Measurements from ENCODE around the gene EARS2.

Gene EARS2

GRCh38 chr16:23580391-23580790 lies 23.2 kb upstream of the EARS2 start:
- no peaks in the 10 kb centered on the region for H3K9me3 ChIP-seq (ENCODE audit: low read length)
- H3K4me1 ChIP-seq (ENCODE audit: insufficient read depth, low read length, severe bottlenecking): no peaks in the 10 kb centered on the region
- H3K36me3 ChIP-seq (ENCODE audit: insufficient read depth, low read length): peaks cover 50% of the 10 kb centered on the region

GRCh38 chr16:23579371-23579770 lies 22.2 kb upstream of the EARS2 start:
- no peaks in the 10 kb centered on the region for H3K79me2 ChIP-seq (ENCODE audit: insufficient read depth, low read length)
- no peak overlapping the region for H2AFZ ChIP-seq (ENCODE audit: low read length)
- no peaks in the 10 kb centered on the region for H3F3A ChIP-seq (ENCODE audit: insufficient read depth, low read length)
- no peak overlapping the region for H3K4me3 ChIP-seq (ENCODE audit: low read depth, low read length, poor library complexity, severe bottlenecking)
- no peak overlapping the region for H3K27ac ChIP-seq (ENCODE audit: low read depth, low read length, poor library complexity, severe bottlenecking)
- H3K4me2 ChIP-seq (ENCODE audit: low read length): no peak overlapping the region
- H3K27me3 ChIP-seq (ENCODE audit: insufficient read depth, low read length): no peaks in the 10 kb centered on the region
- H3K36me3 ChIP-seq (ENCODE audit: insufficient read depth, low read length): peaks cover 44% of the 10 kb centered on the region
- H3K4me1 ChIP-seq (ENCODE audit: insufficient read depth, low read length, severe bottlenecking): no peaks in the 10 kb centered on the region
- H3K9me2 ChIP-seq (ENCODE audit: low read depth, low read length): no peaks in the 10 kb centered on the region
- TF ChIP-seq CTCF (IDR thresholded peaks at IDR 0.05; ENCODE audit: low read length) (no peak), EZH2 (IDR thresholded peaks at IDR 0.05; ENCODE audit: borderline replicate concordance, low read length) (no peak)
- no peak overlapping the region for H3K9ac ChIP-seq (ENCODE audit: low read length)
- H3K9me3 ChIP-seq (ENCODE audit: low read length): no peaks in the 10 kb centered on the region
- no peaks in the 10 kb centered on the region for H4K20me1 ChIP-seq (ENCODE audit: insufficient read depth, low read length)

More at GRCh38 chr16:23580391-23580790, 23.2 kb upstream of the EARS2 start:
- no peaks in the 10 kb centered on the region for H3K9me2 ChIP-seq (ENCODE audit: low read depth, low read length)
- H4K20me1 ChIP-seq (ENCODE audit: insufficient read depth, low read length): no peaks in the 10 kb centered on the region
- no peak overlapping the region for H2AFZ ChIP-seq (ENCODE audit: low read length)
- no peak overlapping the region for H3K27ac ChIP-seq (ENCODE audit: low read depth, low read length, poor library complexity, severe bottlenecking)
- no peaks in the 10 kb centered on the region for H3K79me2 ChIP-seq (ENCODE audit: insufficient read depth, low read length)
- H3K4me2 ChIP-seq (ENCODE audit: low read length): no peak overlapping the region
- H3K9ac ChIP-seq (ENCODE audit: low read length): no peak overlapping the region
- H3F3A ChIP-seq (ENCODE audit: insufficient read depth, low read length): no peaks in the 10 kb centered on the region
- H3K4me3 ChIP-seq (ENCODE audit: low read depth, low read length, poor library complexity, severe bottlenecking): no peak overlapping the region
- no peak for TF ChIP-seq CTCF (IDR thresholded peaks at IDR 0.05; ENCODE audit: low read length)
- no peak for TF ChIP-seq EZH2 (IDR thresholded peaks at IDR 0.05; ENCODE audit: borderline replicate concordance, low read length)
- no peaks in the 10 kb centered on the region for H3K27me3 ChIP-seq (ENCODE audit: insufficient read depth, low read length)

GRCh38 chr16:23578101-23578830 lies 21.1 kb upstream of the EARS2 start:
- Histone ChIP-seq H3K9me3 (ENCODE audit: low read length) (no peaks in the 10 kb centered on the region), H3F3A (ENCODE audit: insufficient read depth, low read length) (no peaks in the 10 kb centered on the region), H3K36me3 (ENCODE audit: insufficient read depth, low read length) (peaks cover 44% of the 10 kb centered on the region), H2AFZ (ENCODE audit: low read length) (no peak overlapping the region), H4K20me1 (ENCODE audit: insufficient read depth, low read length) (no peaks in the 10 kb centered on the region), H3K4me2 (ENCODE audit: low read length) (no peak overlapping the region), H3K4me3 (ENCODE audit: low read depth, low read length, poor library complexity, severe bottlenecking) (no peak overlapping the region), H3K9me2 (ENCODE audit: low read depth, low read length) (no peaks in the 10 kb centered on the region), H3K27ac (ENCODE audit: low read depth, low read length, poor library complexity, severe bottlenecking) (no peak overlapping the region), H3K27me3 (ENCODE audit: insufficient read depth, low read length) (no peaks in the 10 kb centered on the region), H3K79me2 (ENCODE audit: insufficient read depth, low read length) (no peaks in the 10 kb centered on the region), H3K4me1 (ENCODE audit: insufficient read depth, low read length, severe bottlenecking) (no peaks in the 10 kb centered on the region), H3K9ac (ENCODE audit: low read length) (no peak overlapping the region)
- TF ChIP-seq EZH2 (IDR thresholded peaks at IDR 0.05; ENCODE audit: borderline replicate concordance, low read length) (no peak), CTCF (IDR thresholded peaks at IDR 0.05; ENCODE audit: low read length) (no peak)

Data from OCI-LY1 (cell line).